K562 (cell line): ENCODE measurements around the gene ODAD3. TPM values are rescaled to one million over a fixed set of nuclear protein-coding genes. Genes with fewer than 3 reads are reported as not detected.

Source experiments
- CEBPG ChIP-seq, 3 experiments: fragments of 200-800 bp in 1 of 3; sonication (Bioruptor generic) in 1 of 3; sonication (generic) in 1 of 3; formaldehyde crosslinking in 1 of 3; IDR thresholded peaks in 2 of 3; conservative IDR thresholded peaks in 1 of 3; 2 replicates each; pipeline versions ENCODE4 v1.6.1 to v1.8.0; 2016 to 2022; ENCODE audit warnings: missing compliant biosample characterization in 2 of 3, missing genetic modification characterization in 2 of 3, mild to moderate bottlenecking in 1 of 3, missing genetic modification reagents in 1 of 3
- CEBPZ ChIP-seq: fragments of 150-350 bp; IDR thresholded peaks from 2 replicates; pipeline ENCODE4 v1.6.1; 2014; ENCODE audit warnings: low read depth, mild to moderate bottlenecking, low read length, borderline replicate concordance
- DACH1 ChIP-seq: fragments of 450-650 bp; IDR thresholded peaks from 2 replicates; pipeline ENCODE4 v1.6.1; 2018; ENCODE audit not compliant: partially characterized antibody
- ESRRB ChIP-seq: fragments of 250-450 bp; sonication (Bioruptor Pico); IDR thresholded peaks from 2 replicates; pipeline ENCODE4 v1.5.0; 2020; ENCODE audit warnings: mild to moderate bottlenecking, moderate library complexity, borderline replicate concordance
- EZH2 ChIP-seq: IDR thresholded peaks from 2 replicates; pipeline ENCODE4 v1.6.1; 2012; ENCODE audit warnings: low read depth, mild to moderate bottlenecking, inconsistent platforms, low read length, borderline replicate concordance
- HIVEP1 ChIP-seq: fragments of 250-450 bp; sonication (Bioruptor Pico); IDR thresholded peaks from 2 replicates; pipeline ENCODE4 v1.4.0; 2020; ENCODE audit warnings: mild to moderate bottlenecking
- HNRNPL ChIP-seq: fragments of 200-400 bp; formaldehyde crosslinking; IDR thresholded peaks from 2 replicates; pipeline ENCODE4 v1.6.1; 2017; ENCODE audit warnings: low read depth, mild to moderate bottlenecking, low read length
- MEIS2 ChIP-seq: fragments of 450-650 bp; IDR thresholded peaks from 2 replicates; pipeline ENCODE4 v1.6.1; 2014; ENCODE audit warnings: mild to moderate bottlenecking; ENCODE audit not compliant: partially characterized antibody
- POLR2H ChIP-seq: IDR thresholded peaks from 2 replicates; pipeline ENCODE4 v1.6.1; 2016; ENCODE audit warnings: missing genetic modification characterization, low read depth, mild to moderate bottlenecking, control low read depth, missing compliant biosample characterization, moderate library complexity
- REST ChIP-seq, 2 experiments: fragments of 450-650 bp; formaldehyde crosslinking in 1 of 2; IDR thresholded peaks; 2 replicates each; pipeline versions ENCODE4 v1.4.0 to v1.6.1; 2014 to 2020; ENCODE audit warnings: mild to moderate bottlenecking in 2 of 2, borderline replicate concordance in 1 of 2, low read depth in 1 of 2
- RNF2 ChIP-seq: sonication (generic); IDR thresholded peaks from 2 replicates; pipeline ENCODE4 v1.6.1; 2016
- SAFB2 ChIP-seq: fragments of 200-400 bp; formaldehyde crosslinking; IDR thresholded peaks from 2 replicates; pipeline ENCODE4 v1.6.1; 2018; ENCODE audit warnings: borderline replicate concordance, low read length, low read depth, moderate library complexity; ENCODE audit not compliant: severe bottlenecking
- SETDB1 ChIP-seq: IDR thresholded peaks from one replicate; pipeline ENCODE4 v1.6.1; 2012; ENCODE audit warnings: low read length, control low read depth, inconsistent platforms
- SMAD3 ChIP-seq: fragments of 450-650 bp; formaldehyde crosslinking; conservative IDR thresholded peaks from 2 replicates; pipeline ENCODE4 v1.4.0; 2020; ENCODE audit warnings: mild to moderate bottlenecking
- ZNF408 ChIP-seq: fragments of 250-450 bp; sonication (Bioruptor Pico); IDR thresholded peaks from 2 replicates; pipeline ENCODE4 v1.4.0; 2020; ENCODE audit warnings: low read depth, mild to moderate bottlenecking, moderate library complexity
- polyA plus RNA-seq, 8 experiments: library from polyadenylated mRNA; depleted of rRNA in 4 of 8; stranded (reverse) in 5 of 8; unstranded in 3 of 8; fragments of >200 nt; fragmentation: Nextera tagmentation in 2 of 8; fragmentation: Illumina TruSeq in 1 of 8; extraction: Ambion mirVana in 2 of 8; extraction: Trizol in 1 of 8; gene quantifications; 2 replicates each; pipeline versions ENCODE4 v1.2.1 to v1.2.3, GENCODE V29; 2011 to 2014; ENCODE audit warnings: inconsistent platforms in 1 of 8, missing spikeins in 1 of 8
- total RNA-seq, 7 experiments: library from RNA; depleted of rRNA in 6 of 7; stranded (reverse); fragments of >200 nt in 6 of 7; fragmentation: Illumina TruSeq in 2 of 7; extraction: Trizol in 2 of 7; gene quantifications; 2 replicates each; pipeline versions ENCODE4 v1.2.1 to v1.2.3, GENCODE V29; 2011 to 2021; ENCODE audit warnings: low replicate concordance in 1 of 7

ODAD3 gene
- total and polyA plus RNA-seq, 9 of the 15 experiments (the other 6 are each of a cell fraction or from before 2014, with no cell fraction given), result 0.07 to 0.72 (median 0.14) TPM; not detected in 2

GRCh38 chr19:11420429-11421370 is 14.2 kb downstream of the ODAD3 start (continued):
- no peak for TF ChIP-seq SAFB2
- no peak for TF ChIP-seq ZNF408 (CRISPR knock-in tag)
- TF ChIP-seq CEBPG (CRISPR knock-in tag; IDR thresholded peaks at IDR 0.05), result peak; percentile 86
- TF ChIP-seq CEBPG (tag; conservative IDR thresholded peaks at IDR 0.05 in 1 of 2, IDR thresholded peaks at IDR 0.05 in 1 of 2), result peak; percentile 91 to 98
- no peak for TF ChIP-seq RNF2
- no peak for TF ChIP-seq SETDB1
- no peak for TF ChIP-seq EZH2
- peak; percentile 12 for TF ChIP-seq DACH1
- TF ChIP-seq ESRRB (CRISPR knock-in tag), result no peak
- TF ChIP-seq HNRNPL, result no peak
- TF ChIP-seq MEIS2, result peak; percentile 43
- TF ChIP-seq REST (IDR thresholded peaks at IDR 0.05; ENCODE audit: borderline replicate concordance), result no peak
- TF ChIP-seq REST (CRISPR knock-in tag; IDR thresholded peaks at IDR 0.05; ENCODE audit: low read depth), result no peak
- no peak for TF ChIP-seq POLR2H
- no peak for TF ChIP-seq CEBPZ
- TF ChIP-seq SMAD3 (CRISPR knock-in tag), result no peak
- TF ChIP-seq HIVEP1 (CRISPR knock-in tag), result no peak
